Stimulated activated CD4-positive, alpha-beta T cell treated with anti-CD3 and anti-CD28 coated beads, Interleukin-12 subunit alpha, Interleukin-12 subunit beta, amount 100 ng/mL, for 4 hours (primary cell): ENCODE measurements around the gene APOA4.
"Not testable (repeated sequence)": the region's sequence is repeated elsewhere in the genome, so short reads cannot be mapped to it uniquely, and the experiment has no call there.

Experiments used
- DNase-seq: peaks from one replicate; pipeline ENCODE4 v3.0.0-alpha.2; 2020

The APOA4 gene

GRCh38 chr11:116829525-116830183, 6.5 kb upstream of the APOA4 start, which contains the start of gene APOC3:
Gene APOC3 (plus strand): TSS chr11:116829907. CDS start chr11:116830583, 676 bp downstream.
- no peak for DNase-seq

GRCh38 chr11:116828632-116829524, 5.8 kb upstream of the APOA4 start:
- no peak for DNase-seq

- no peak for DNase-seq
Observed at GRCh38 chr11:116827461-116827860, 4.4 kb upstream of the APOA4 start.

DNA sequence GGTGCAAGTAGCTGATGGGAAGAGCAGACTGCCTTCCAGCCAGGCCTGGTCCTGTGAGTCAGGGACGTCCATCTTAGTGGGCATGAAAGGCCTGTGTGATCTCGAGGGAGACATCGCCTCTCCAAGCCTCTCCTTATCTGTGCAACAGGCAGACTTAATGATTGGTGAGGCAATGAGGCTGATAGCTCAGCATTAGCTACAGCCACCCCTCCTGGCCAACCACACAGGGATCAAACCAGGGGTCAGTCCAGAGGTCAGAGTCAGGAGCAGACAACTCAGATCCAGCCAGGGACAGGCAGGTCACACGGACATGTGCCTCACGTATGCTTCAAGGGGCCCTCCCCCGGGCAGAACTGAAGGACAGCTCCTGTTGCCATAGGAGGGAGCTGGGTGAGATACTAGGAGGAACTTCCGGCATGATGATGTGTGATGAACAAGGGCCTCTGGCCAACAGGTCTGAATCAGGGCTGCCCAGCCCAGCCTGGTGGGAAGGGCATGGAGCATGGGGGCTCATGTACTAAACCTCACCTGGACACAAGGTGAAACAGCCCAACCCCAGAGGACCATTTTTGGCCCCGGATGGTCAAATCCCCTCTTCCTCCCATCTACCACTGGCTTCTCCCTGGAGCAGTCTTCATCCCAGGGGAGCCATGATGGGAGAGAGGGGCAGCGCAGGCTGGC, 3.8 kb upstream of the APOA4 start:
- DNase-seq: no peak

- DNase-seq: no peak
Observed at GRCh38 chr11:116825854-116826750, 3.0 kb upstream of the APOA4 start.

DNA sequence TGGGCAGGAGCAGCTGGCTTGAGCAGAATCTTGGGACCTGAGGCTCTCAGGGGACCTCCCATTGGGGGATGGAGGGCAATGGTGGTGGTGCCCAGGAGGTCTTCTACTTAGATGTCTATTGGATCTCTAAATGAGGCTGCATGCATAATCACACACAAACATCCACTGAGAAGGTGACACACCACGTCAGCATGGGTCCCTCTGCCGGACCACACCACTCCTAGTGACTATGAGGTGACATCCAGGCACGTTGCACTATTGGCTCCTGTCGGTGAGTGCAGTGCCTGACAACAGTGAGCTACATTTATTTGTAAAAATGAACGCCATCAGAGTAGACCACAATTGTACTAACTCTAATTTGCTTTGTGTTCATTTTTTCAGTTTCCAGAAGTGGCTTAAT, 2.3 kb upstream of the APOA4 start:
- no peak for DNase-seq

DNA sequence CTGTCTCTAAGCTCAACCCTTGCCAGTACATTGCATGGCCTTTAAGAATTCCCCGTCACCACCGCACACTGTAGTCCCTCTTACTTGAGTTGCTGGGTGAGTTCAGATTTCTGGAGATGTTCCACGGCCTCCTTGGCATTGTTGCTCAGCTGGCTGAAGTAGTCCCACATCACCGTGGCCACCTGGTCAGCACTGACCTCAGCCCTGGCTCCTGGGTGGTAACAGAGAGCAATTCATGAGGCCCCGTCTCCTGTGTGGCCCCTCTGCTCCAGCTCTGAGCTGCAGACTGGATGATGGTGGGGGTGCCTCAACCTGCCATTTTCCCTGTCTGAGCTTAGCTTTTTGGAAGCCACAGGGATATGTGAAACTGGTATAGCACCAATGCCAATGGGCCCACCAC, 529 bp downstream of the APOA4 start:
- no peak for DNase-seq

GRCh38 chr11:116821050-116821918, 1.8 kb downstream of the APOA4 start:
- no peak for DNase-seq

DNA sequence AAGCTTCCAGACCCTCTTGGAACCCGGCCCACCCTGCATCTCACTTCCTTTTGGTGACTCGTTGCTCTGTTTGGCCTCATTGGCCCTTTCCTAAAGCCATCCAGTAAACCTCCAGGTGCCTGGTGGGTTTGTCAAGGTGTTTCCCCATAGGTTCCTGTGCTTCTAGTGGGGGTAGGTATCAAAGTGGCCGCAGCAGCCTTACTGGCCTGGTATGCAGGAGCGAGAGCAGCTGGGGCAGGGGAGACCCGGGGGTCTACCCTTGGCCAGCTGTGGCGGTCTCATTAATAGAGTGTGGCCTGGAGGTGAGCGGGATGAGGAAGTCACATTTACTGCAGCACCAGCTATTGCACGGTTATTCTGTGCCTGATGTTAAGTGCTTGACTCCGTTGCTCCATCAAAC, 4.1 kb downstream of the APOA4 start:
- no peak for DNase-seq

DNA sequence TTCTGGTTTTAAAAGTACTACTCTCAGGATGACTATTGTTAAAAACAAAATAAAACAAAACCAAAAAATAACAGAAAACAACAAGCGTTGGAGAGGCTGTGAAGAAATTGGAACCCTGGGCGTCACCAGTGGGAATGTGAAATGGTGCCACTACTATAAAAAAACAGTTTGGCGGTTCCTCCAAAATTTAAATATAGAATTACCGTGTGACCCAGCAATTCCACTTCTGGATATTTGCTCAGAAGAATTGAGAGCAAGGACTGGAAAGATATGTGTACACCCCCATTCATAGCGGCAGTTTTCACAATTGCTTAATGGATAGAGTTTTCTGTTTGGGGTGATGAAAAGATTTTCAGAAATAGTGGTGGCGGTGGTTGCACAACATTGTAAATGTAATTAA, 8.6 kb downstream of the APOA4 start:
- DNase-seq: no peak

DNA sequence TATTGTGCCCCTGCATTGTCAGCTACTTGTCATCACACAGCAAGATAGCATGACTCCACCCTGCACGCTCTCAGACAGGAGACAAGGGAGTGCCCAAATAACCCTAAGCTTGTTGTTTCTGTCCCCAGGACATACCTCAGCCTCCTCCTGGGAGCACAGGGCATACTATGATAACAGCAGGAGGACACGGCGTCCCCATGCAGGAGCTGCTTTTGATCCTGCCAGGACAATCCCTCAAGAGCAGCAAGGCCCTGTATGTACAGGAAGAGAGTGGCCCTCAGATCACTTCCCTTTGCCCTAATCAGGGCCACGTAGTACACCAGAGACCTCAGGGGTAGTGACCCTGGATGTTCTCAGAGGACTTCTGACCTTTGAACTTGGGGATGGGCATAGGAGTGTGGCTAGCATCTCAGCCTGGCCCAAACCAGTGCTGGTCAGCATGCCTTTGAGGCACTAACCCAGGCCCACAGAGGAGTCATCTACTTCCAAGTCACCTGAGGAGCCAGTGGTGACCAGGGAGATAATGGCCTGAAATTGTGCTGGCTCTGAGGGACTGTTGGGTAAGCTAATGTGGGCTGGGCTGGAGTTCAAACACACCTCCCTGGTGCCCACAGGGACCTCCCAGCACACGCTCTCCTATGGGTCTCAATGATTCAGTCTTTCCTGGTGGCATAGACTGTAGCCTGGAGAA, 9.2 kb downstream of the APOA4 start:
- DNase-seq: no peak

- DNase-seq: no peak
Observed at GRCh38 chr11:116813170-116813569, 9.9 kb downstream of the APOA4 start.

DNA sequence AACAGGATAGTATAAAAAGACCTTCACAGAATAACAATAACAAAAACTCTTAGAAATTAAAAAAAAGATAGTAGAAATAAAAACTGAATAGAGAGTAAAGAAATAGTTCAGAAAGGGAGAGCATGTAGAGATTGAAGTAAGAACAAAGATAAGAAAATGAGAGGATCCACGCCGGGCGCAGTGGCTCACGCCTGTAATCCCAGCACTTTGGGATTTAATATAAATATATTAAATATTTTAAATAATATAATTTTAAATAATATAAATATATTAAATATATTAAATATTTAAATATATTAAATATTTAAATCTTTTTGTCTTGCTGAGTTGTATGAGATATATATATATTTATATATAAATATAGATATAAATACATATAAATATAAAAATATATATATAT, 11.0 kb downstream of the APOA4 start:
- no peak for DNase-seq

GRCh38 chr11:116811194-116811593, 11.9 kb downstream of the APOA4 start:
- DNase-seq: no peak

- DNase-seq: no peak
Observed at GRCh38 chr11:116808262-116809175, 14.6 kb downstream of the APOA4 start.

DNA sequence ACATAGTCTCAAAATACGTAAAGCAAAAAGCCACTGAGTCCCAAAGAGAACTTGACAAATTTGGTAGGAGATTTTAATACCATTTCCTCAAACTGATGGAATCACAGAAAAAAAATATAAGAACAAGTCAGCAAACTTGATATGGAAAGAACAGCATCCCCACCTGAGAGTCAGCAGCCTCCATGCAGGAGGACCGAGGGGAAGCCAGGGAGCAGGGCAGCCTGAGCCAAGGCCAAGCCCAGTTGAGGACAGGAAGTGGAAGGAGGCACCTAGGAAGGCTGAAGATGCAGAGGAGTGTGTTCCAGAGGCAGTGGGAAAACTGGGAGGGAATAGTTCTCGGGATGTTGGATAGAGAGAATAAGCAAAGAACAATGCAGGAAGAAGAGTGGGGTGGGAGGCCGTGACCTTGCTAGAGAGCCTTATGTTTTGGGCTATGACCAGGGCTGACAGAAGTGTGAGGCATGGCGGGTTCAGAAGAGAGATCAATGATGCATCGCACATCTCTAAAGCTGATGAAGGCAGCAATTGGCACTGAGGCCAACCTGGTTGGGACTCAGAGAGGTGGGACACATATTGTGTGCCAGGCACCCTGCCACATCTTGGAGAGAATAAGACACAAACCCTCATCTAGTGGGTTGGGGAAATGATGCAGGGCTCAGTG, 15.4 kb downstream of the APOA4 start:
- DNase-seq: no peak

DNA sequence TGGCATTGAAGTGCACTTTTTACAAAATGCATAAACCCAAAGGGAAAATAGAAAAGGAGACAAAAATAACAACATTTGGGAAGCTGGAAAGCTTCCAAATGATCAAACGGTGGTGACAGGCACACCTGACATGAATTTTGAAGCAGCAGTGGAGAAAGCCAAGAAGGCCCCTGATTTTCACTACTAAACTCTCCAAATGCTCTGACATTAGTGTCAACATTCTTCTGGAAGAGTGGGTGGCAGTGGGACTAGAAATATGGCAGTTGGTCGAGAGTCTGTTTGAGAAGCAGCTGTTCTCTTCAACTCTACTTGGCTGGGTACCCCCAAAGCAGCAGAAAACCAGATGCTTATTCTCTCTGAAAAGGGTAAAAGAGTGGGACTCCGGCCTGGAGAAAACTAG, 19.1 kb downstream of the APOA4 start:
- DNase-seq: no peak

DNA sequence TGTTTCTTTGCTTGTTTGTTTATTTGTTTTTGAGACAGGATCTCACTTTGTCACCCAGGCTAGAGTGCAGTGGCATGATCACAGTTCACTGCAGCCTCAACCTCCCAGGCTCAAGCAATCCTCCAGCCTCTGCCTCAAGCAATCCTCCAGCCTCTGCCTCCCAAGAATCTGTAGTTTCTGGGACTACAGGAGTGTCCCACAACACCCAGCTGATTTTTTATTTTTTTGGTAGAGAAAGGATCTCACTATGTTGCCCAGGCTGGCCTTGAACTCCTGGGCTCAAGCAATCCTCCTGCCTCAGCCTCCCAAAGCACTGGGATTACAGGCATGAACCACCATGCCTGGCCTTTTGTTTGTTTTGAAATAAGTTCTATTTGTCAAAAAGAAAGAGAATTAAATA, 21.4 kb downstream of the APOA4 start:
- not testable (repeated sequence) for DNase-seq

DNA sequence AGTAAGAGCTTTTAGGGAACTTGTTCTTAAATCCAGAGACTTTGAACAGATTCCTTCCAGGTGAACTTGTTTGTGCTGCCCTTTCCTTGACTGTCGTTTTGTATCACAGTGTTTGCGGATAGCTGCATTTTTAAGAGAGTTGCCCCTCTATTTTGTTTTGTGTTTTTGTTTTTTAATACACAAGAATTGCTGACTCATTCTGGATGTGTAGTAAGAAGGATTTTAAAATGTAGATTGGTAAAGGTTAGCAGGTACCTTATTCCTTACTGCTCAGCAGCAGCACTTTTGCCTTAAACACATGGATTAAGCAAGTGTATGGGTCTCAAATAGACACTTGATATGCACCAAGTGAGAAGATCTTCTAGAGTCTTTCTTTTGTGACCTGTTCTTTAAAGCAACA, 22.5 kb downstream of the APOA4 start:
- DNase-seq: no peak
